Tibial nerve (tissue), 4 donors: ENCODE measurements around the gene KCNK7.

Experiments
- EP300 ChIP-seq, 2 donors: sonication (generic); formaldehyde crosslinking; IDR thresholded peaks; one replicate each; pipeline ENCODE4 v1.6.1; 2017; ENCODE audit warnings: antibody characterized with exemption in 2 of 2, mild to moderate bottlenecking in 1 of 2
- POLR2A ChIP-seq, 2 donors: fragments of 450-650 bp; IDR thresholded peaks; one replicate each; pipeline ENCODE4 v1.6.1; 2017; ENCODE audit warnings: antibody characterized with exemption in 2 of 2, mild to moderate bottlenecking in 2 of 2, moderate library complexity in 2 of 2
- TF ChIP-seq, protein P1 (sequence below), 5 experiments: fragments of 200-600 bp in 3 of 5; fragments of 450-650 bp in 2 of 5; sonication (generic) in 3 of 5; IDR thresholded peaks; one replicate each; pipeline ENCODE4 v1.5.1; 2016 to 2019; ENCODE audit warnings: antibody characterized with exemption in 5 of 5, mild to moderate bottlenecking in 3 of 5, moderate library complexity in 2 of 5

- TF ChIP-seq, protein P1, sequence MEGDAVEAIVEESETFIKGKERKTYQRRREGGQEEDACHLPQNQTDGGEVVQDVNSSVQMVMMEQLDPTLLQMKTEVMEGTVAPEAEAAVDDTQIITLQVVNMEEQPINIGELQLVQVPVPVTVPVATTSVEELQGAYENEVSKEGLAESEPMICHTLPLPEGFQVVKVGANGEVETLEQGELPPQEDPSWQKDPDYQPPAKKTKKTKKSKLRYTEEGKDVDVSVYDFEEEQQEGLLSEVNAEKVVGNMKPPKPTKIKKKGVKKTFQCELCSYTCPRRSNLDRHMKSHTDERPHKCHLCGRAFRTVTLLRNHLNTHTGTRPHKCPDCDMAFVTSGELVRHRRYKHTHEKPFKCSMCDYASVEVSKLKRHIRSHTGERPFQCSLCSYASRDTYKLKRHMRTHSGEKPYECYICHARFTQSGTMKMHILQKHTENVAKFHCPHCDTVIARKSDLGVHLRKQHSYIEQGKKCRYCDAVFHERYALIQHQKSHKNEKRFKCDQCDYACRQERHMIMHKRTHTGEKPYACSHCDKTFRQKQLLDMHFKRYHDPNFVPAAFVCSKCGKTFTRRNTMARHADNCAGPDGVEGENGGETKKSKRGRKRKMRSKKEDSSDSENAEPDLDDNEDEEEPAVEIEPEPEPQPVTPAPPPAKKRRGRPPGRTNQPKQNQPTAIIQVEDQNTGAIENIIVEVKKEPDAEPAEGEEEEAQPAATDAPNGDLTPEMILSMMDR (IDR thresholded peaks at IDR 0.05) = peak in 2 of 5 experiments; percentile 19 to 47
- TF ChIP-seq POLR2A (IDR thresholded peaks at IDR 0.05) (peak in 1 of 2 donors; percentile 39), EP300 (IDR thresholded peaks at IDR 0.05) (peak; percentile 91)
These were observed 19.8 kb upstream of the KCNK7 start, which contains the start of gene PCNX3 for GRCh38 chr11:65615229-65615949.
